ENCODE data around the gene SLC44A4. TPM values are rescaled to one million over a fixed set of nuclear protein-coding genes. Genes with fewer than 3 reads are reported as not detected.

SLC44A4 gene
- total RNA-seq, 1 donor from 2014 or later = not detected

DNA sequence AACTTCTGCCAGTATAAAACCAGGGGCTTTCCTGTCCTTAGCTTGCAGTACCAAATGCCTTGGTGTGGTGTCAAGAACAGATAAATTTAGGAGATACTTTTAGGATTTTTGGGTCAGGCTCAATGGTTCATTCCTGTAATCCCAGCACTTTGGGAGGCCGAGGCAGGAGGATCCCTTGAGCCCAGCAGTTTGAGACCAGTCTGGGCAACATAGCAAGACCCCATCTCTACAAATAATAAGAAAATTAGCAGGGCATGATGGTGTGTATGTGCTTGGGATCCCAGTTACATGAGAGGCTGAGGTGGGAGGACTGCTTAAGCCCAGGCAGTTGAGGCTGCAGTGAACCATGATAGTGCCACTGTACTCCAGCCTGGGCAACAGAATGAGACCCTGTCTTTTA, 26.2 kb upstream of the SLC44A4 start:
- intact Hi-C loops (cut with DNase I) = no loop called here
- H3K4me3 ChIP-seq = no peak overlapping the region
- TF ChIP-seq, protein P1, sequence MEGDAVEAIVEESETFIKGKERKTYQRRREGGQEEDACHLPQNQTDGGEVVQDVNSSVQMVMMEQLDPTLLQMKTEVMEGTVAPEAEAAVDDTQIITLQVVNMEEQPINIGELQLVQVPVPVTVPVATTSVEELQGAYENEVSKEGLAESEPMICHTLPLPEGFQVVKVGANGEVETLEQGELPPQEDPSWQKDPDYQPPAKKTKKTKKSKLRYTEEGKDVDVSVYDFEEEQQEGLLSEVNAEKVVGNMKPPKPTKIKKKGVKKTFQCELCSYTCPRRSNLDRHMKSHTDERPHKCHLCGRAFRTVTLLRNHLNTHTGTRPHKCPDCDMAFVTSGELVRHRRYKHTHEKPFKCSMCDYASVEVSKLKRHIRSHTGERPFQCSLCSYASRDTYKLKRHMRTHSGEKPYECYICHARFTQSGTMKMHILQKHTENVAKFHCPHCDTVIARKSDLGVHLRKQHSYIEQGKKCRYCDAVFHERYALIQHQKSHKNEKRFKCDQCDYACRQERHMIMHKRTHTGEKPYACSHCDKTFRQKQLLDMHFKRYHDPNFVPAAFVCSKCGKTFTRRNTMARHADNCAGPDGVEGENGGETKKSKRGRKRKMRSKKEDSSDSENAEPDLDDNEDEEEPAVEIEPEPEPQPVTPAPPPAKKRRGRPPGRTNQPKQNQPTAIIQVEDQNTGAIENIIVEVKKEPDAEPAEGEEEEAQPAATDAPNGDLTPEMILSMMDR (IDR thresholded peaks at IDR 0.05) = no peak
- no peaks in the 10 kb centered on the region for H3K27me3 ChIP-seq
- H3K4me1 ChIP-seq = peaks cover 4 to 7% of the 10 kb centered on the region in 2 donors
- DNase-seq (ENCODE audit: low spot score in 2 of 2) = no peak
- no peak overlapping the region for H3K27ac ChIP-seq
- no peaks in the 10 kb centered on the region for H3K9me3 ChIP-seq
- no peaks in the 10 kb centered on the region for H3K36me3 ChIP-seq

DNA sequence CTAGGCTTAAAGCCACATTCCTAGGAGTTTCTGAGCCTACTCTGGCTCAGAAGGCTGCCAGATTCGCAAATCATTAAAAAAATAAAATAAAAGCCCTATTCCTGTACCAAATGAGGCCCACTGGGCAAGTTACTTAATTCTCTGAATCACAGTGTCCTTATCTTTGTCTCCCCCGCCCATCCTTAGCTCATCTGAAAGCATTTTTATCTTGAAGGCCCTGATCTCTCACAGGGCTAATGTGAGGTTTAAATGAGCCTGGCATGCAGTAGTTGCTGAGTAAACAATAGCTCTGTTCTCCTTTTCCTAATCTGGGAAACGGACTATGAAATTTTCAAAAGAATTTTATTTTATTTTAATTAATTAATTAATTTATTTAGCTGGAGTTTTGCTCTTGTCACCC, 25.2 kb upstream of the SLC44A4 start:
- Histone ChIP-seq H3K9me3 (no peaks in the 10 kb centered on the region), H3K27ac (peak overlapping the region in 1 of 2 donors; percentile 23), H3K4me1 (peaks cover 4 to 7% of the 10 kb centered on the region in 2 donors), H3K27me3 (no peaks in the 10 kb centered on the region), H3K36me3 (no peaks in the 10 kb centered on the region), H3K4me3 (no peak overlapping the region)
- no peak for DNase-seq (ENCODE audit: low spot score in 2 of 2)
- TF ChIP-seq, protein P1 (IDR thresholded peaks at IDR 0.05) = no peak
- intact Hi-C loops (cut with DNase I) = loop anchor here (2.0 to 5.0 kb wide), 2 partner anchors 41 to 1368 kb away; partner anchors contain the start of genes RPS18 and VPS52

- DNase-seq (ENCODE audit: low spot score in 2 of 2) = peak; percentile 63 to 94
- Histone ChIP-seq H3K9me3 (no peaks in the 10 kb centered on the region), H3K4me3 (peak within 1 kb of the TSS; percentile 79 to 88), H3K27me3 (no peaks in the 10 kb centered on the region), H3K36me3 (no peaks in the 10 kb centered on the region), H3K27ac (peak within 1 kb of the TSS; percentile 77), H3K4me1 (peaks cover 6 to 7% of the 10 kb centered on the region in 2 donors)
- TF ChIP-seq, protein P1 (IDR thresholded peaks at IDR 0.05) = no peak
- intact Hi-C loops (cut with DNase I) = loop anchor here (2.0 to 5.0 kb wide), 2 partner anchors 43 to 1370 kb away; partner anchors contain the start of genes RPS18 and VPS52
These were observed 23.3 kb upstream of the SLC44A4 start, which contains the start of gene ZBTB12 for GRCh38 chr6:31901953-31902643. Gene ZBTB12, minus strand, starts transcription at chr6:31902086. Its CDS starts 781 bp downstream, at chr6:31901305.

DNA sequence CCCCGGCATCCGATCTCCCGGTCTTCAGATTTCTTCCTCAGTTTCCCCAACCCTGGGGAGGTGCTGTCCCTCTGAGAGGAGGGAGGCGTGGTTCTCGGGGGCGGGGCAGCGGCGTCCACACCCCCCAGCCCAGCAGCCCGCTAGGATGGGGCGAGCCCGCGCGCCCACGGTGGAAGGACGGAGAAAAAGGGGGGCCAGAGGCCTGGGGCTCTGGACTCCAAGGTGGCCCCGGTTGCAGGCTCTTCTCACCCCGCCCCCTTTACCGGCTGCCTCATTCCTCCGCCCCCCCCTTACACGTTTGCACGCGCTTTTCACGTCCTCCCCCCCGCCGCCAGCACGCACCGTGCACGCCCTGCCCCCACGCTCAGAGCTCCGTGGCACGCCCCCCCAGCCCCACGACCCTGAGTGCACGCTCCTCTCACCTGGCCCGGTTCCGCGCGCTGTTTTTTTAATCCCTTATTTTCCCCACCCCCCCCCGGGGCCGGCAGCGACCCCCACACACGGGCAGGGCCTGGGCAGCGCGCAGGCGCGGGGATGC, 22.7 kb upstream of the SLC44A4 start:
- Histone ChIP-seq H3K36me3 (no peaks in the 10 kb centered on the region), H3K27ac (peak overlapping the region; percentile 77), H3K4me3 (peak overlapping the region; percentile 79 to 88), H3K4me1 (peaks cover 6 to 7% of the 10 kb centered on the region in 2 donors), H3K9me3 (no peaks in the 10 kb centered on the region), H3K27me3 (no peaks in the 10 kb centered on the region)
- DNase-seq (ENCODE audit: low spot score in 2 of 2) = no peak
- intact Hi-C loops (cut with DNase I) = loop anchor here (5.0 kb wide), 1 partner anchor 1371 kb away; the partner anchor contains the start of genes RPS18 and VPS52
- TF ChIP-seq, protein P1 (IDR thresholded peaks at IDR 0.05) = no peak

DNA sequence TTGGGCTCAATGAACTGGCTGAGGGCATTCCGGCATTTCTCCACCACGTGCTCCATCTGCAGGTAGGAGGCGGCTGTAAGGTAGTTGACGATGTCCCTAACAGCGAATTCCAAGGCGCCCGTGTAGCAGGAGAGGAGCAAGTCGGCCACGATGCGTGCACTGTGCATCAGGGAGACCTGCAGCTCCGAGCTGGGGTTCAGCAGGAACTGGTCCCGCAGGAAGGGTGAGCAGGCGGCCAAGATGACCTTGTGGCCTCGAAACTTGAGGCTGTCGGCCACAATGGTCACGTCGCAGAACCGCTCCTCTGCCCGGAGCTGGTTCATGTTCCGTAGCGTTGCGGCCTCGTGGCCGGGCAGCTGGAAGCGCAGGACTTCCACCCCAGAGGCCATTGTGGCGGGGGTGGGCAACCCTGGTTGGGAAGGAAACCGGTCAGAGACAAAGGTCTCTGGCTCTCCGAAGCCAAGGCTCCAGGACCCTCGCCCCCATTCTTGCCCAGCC, 22.2 kb upstream of the SLC44A4 start:
- intact Hi-C loops (cut with DNase I) = loop anchor here (5.0 kb wide), 1 partner anchor 1371 kb away; the partner anchor contains the start of genes RPS18 and VPS52
- peaks cover 6 to 7% of the 10 kb centered on the region in 2 donors for H3K4me1 ChIP-seq
- H3K27ac ChIP-seq = peak overlapping the region; percentile 77
- H3K4me3 ChIP-seq = peak overlapping the region; percentile 79 to 88
- TF ChIP-seq, protein P1 (IDR thresholded peaks at IDR 0.05) = no peak
- no peak for DNase-seq (ENCODE audit: low spot score in 2 of 2)
- no peaks in the 10 kb centered on the region for H3K36me3 ChIP-seq
- H3K9me3 ChIP-seq = no peaks in the 10 kb centered on the region
- H3K27me3 ChIP-seq = no peaks in the 10 kb centered on the region
